ENCODE results near the gene SPRR2G.
"Not testable (repeated sequence)": the region's sequence is repeated elsewhere in the genome, so short reads cannot be mapped to it uniquely, and the experiment has no call there.

The SPRR2G gene

DNA sequence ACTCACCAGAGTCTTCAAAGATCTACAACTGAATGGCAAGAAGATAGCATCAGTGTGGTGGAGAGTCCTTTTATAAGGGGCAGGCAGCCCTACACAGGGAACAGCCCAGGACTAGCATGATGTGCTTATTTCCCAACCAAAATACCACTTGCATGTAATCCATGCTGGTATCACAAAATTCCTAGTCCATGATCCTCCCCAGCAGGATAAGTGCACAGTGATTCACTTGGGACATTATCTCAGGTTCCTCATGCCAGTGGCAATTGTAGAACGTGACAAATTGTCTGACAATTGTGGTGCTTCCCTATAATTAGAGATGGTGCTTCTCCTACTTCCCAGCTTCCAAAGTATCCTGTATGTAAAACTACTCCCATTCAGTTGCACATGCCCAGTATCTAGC, at the start of gene SPRR2G:
Gene SPRR2G (minus strand): TSS at position 45 of the 400 bp plus-strand sequence. CDS start 780 bp downstream, outside the sequence.
- DNase-seq = no peak

DNA sequence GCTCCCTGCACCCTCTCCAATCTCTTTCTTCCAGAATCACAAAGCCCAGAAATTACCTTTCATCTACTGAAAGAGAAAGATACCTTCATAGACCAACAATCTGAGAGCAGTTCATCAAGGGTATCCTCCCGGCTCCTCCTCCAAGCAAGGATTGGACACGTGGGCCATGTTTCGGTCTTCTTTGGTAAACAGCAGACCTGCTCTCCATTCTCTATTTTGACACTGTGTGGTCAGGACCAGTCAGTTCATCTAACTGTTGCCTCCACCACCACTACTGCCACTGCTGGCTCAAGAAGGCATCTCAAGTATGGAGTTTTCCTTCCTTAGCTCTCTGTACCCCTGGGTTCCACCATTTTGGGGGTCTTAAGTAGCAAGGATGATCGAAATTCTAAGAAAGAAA, 44.5 kb upstream of the SPRR2G start:
- DNase-seq = no peak

DNA sequence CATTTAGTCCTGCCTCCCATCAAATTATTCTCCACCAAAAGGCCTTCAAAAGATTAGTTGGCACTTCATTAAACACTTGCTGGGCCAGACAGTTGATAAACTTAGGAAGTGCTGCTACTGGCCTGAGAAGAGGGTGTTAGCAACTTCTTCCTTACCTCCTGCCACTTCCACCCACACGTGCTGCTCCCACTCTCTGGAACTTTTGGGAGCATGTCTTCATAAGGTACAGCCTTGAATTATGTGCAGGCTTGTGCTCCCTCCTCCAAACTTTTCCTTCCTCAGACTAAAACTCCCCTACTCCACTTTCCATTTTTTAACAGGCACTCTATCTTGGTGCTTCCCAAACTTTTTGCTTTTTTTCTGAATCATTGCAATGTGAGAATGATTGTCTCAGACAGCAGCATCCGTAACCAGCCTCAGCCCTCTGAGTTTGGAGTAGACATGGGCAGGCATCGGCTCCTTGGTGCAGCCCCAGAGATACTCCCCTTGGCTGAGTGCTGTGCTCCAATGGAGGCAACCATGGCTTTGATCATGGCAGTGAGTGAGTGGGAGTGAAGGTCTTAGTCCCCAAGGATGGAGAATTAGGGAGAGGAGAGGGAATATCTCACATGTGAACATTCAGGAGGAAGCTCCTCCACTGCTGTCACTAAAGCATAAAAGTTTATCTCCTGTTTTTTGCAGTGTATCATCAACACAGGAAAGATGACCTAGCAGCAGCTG, 43.8 kb upstream of the SPRR2G start:
- DNase-seq = no peak

DNA sequence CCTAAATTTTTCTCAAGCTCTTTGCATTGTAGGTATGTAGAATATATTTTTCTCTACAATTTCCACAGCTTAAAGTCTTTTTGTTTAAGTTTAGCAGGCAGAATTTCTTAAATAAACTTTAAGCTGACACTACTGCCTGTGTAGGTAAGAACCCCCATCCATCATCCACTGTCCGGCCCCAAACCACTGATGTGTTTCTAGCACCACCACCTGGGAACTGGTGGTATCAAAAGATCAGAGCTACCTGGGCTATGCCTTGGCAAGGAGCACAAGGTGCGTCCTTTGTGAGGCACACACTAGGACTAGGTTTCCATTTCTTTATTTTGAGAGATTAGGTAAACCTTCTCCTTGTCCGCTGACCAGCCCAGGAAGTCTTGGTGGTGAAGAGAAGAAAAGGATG, 42.0 kb upstream of the SPRR2G start:
- peak; percentile 2 for DNase-seq

DNA sequence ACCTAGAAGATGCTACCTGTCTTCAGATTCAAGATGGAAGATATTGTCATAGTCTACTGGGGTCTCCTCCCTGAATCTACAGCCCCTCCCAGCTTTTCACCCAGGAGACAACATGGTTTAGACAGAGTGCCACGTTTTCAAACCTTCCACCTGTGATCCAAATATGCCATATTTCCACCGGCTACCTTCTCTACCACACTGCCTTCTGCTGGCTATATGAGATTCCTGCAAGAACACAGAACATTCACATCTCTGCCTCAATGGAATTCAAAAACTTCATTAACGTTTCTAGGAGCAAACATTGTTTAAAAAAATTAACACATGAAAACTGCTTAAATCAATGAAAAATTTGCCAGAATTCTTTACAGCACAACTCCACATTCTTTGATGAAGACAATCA, 39.7 kb upstream of the SPRR2G start:
- DNase-seq = no peak

DNA sequence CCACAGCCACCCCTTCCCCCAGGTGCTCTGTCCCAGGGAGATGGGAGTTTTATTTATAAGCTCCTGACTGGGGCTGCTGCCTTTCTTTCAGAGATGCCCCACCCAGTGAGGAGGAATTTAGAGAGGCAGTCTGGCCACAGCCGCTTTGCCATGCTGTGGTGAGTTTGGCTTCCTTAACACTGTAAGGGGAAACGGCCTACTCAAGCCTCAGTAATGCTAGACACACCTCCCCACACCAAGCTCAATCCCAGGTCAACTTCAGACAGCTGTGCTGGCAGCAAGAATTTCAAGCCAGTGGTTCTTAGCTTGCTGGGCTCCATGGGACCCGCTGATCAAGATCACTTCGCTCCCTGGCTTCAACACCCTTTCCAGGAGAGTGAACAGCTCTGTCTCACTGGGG, 37.6 kb upstream of the SPRR2G start:
- not testable (repeated sequence) for DNase-seq

DNA sequence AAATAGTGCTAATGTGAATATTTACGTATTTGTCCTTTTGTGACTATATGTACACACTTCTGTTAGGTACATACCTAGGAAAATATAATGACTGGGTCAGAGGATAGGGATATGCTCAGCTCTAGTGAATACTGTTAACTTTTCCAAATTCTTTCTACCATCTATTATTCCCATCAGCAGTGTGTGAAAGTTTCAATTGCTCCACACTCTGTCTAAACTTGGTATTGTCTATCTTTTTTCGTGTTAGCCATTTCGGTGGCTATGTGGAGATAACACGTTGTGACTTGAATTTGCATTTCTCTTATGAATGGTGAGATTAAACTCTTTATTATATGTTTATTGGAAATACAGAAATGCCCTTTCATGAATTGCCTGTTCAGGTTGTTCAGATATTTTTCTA, 29.9 kb upstream of the SPRR2G start:
- DNase-seq = no peak

DNA sequence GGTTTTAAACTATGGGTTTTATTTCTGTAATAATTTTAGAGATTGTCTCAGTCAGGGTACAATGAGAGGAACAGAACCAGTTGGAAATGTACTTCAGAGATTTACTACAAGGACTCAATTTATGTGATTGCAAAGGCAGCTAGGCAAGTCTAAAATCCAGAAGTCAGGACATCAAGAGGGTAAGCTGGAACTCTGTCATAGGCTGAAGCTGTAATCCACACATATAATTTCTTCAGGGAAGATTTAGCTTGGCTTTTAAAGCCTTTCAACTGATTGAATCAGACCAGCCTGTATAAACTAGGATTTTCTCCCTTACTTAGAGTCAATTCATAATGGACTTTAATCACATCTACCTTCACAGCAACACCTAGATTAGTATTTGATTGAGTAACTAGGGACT, 28.2 kb upstream of the SPRR2G start:
- DNase-seq = no peak

DNA sequence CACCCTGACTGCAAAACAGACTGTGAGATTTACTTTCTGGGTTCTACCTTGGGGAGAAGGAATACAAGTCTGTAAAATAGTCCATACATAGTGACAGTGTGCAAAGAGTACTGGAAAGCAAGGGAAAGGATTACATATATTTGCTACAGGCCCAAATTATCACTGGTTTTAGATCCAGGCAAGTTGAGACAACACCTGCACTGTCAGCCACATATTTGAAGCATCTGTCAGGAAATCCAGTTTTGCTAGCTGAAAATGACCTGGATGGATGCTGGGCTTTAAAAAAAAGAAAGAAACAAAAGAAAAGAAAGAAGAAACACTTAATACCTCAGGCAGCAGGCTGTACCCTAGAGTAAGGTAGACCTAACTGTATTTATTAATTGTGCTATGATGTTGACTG, 23.9 kb upstream of the SPRR2G start:
- no peak for DNase-seq

DNA sequence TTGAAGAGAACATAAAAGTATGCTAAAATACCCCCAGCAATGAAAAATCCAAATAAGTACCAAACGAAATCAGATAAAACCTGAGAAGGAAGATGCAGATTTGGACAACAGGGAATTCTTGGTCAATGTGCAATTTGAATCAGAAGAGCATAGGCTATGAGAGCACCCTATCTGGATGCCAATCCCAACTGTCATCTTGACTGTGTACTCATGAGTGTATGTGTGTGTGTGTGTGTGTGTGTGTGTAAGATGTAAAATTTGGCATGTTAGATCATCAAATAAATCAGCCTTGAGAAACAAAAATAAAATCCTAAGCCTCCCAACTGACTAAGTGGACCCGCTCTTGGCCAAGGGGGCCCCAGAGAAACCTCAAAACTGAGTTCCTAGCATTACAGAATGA, 18.0 kb upstream of the SPRR2G start:
- DNase-seq = no peak

DNA sequence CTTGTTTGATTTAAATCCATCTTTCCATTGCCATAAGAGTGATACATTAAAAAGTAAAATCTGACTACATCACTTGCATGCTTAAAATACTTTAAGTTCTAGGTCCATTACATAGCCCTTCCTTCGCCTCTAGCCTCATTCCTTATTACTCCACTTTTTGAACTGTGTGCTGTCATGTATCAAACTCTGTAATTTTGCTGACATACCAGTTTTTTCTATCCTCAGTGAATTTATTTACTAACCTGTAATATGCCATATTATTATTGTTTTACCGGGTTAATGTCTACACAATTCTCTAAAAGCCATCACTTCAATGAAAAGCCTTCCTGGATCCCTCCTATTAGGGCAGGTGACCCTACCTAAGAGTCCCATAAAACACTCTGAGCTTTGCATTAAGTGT, 4.9 kb upstream of the SPRR2G start:
- no peak for DNase-seq

DNA sequence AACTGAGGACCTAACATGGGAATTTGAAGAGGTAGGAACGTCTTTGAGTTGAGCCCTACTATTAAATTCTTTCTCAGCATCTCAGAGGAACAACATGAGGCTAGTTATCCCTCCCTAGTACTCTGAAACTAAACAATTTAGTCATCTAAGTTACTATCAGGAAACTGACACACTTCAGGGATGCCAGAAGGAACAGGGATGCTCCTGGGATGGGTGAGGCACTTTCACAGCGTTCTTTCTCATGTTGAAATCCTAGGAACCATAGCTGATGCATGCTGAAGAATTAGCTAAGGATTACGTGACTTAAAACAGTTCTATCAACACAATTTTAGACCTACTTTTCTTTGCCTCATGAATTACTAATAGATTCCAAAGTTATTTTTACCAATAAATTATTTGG, 1.8 kb upstream of the SPRR2G start:
- no peak for DNase-seq

DNA sequence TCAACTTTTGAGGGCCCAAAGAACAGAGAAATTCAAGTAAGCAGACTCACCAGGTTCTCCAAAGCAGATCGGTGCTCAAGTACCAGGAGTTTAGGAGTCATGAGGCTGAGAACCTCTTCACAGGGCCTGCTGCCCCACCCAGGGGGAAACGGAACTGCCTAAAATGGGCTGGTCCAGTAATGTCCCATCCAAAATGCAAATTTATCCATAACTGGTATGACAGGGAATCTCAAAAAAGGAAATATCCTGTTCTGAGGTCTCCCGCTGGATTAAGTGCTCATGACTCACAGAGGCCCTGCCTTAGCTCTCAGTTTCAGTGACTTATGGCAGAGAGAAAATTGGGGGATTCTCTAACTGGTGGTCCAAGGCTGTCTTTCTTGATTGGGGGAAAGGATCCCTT, 9.3 kb downstream of the SPRR2G start:
- no peak for DNase-seq

DNA sequence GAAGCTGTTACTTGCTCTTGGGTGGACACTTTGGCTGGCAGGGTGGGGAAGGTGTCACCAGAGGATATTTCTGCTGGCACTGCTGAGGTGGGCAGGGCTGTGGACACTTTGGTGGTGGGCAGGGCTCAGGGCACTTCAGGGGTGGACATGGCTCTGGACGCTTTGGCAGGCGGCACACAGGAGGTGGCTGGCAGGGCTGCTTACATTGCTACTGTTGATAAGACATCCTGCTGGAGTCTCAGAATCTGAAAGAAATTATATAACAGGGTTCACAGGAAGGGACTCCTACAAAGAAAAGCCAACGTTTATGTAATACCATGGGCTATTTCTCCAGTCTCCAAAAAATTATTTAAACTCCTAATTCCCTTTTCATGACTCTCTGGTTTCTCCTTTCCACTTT, 10.2 kb downstream of the SPRR2G start:
- no peak for DNase-seq

DNA sequence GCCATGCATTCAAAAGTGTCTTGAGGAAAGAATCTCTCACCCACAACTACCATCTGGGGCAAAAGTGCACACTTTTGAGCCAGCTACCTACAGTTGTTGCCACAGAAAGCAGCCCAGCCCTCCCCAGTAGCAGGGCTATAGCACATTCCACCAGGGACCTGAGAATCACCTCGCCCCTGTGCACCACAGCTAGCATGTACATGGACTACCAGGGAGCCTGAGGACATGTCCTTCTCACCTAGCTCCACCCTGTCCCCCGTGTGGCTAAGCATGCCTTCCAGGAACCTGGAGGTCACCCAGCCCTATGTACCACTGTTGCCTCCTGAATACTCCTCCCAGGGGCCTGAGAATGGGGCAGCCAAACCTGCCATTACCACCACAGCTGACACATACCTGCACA, 16.9 kb downstream of the SPRR2G start:
- DNase-seq = no peak

DNA sequence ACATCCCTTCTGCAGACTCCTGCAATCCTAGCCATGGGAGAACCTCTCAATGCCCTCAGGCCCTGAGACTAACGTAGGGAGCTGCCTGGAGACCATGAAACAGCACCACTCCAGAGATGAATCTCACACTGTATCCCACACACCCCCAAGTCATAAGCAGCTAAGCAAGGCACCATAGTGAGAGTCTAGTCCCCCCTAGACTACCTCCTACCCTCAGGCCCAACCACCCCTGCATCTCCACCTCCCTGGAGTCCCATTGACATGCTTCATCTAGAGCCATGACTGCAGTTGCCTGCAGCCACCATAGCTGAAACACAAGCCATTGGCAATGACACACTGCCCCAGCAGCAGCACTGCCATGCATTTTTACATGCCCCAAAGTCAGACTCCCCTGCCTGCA, 17.4 kb downstream of the SPRR2G start:
- no peak for DNase-seq

DNA sequence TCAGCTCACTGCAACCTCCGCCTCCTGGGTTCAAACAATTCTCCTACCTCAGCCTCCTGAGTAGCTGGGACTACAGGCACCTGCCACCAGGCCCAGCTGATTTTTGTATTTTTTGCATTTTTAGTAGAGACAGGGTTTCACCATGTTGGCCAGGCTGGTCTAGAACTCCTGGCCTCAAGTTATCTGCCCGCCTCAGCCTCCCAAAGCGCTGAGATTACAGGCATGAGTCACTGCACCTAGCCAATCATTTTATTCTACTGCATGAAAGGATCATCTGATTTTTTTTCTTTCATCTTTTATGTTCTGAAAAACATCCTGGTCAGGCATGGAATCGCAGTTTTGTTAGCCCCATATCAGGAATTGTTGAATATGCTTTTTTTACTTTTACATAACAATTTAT, 22.0 kb downstream of the SPRR2G start:
- not testable (repeated sequence) for DNase-seq

DNA sequence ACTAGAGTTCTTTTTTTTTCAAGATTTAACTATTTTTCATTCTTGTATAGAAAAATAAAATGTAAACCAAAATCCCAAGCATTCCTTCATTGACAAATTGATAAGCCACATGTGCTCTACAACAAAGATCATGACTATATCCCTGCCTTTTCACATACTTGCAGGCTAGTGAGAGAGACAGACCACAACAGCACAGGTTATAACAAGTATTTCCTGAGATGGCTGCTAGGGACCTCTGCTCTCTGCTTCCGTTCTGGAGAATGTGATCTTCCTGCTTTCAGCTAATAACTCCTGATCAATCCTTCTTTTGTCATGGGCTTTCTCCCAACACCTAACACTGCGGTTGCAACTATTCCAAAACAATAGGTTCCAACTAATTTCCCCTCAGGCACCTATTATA, 23.4 kb downstream of the SPRR2G start:
- no peak for DNase-seq

DNA sequence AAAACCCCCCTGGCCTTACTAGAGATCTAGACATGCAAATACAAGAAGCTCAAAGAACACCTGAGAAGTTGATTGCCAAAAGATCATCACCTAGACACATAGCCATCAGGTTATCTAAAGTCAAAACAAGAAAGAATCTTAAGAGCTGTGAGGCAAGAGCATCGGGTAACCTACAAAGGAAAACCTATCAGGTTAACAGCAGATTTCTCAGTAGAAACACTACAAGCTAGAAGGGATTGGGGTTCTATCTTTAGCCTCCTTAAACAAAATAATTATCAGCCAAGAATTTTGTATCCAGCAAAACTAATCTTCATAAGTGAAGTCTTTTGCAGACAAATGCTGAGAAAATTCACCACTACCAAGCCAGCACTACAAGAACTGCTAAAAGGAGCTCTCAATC, 25.2 kb downstream of the SPRR2G start:
- no peak for DNase-seq

DNA sequence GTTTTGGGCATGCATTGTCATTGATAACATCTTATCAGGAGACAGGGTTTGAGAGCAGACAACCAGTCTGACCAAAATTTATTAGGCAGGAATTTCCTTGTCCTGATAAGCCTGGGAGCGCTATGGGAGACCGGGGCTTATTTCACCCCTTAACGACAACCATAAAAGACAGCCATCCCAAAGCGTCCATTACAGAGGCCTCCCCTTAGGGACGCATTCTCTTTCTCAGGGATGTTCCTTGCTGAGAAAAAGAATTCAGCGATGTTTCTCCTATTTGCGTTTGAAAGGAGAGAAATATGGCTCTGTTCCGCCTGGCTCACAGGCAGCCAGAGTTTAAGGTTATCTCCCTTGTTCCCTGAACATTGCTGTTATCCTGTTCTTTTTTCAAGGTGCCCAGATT, 26.9 kb downstream of the SPRR2G start:
- DNase-seq = not testable (repeated sequence)

DNA sequence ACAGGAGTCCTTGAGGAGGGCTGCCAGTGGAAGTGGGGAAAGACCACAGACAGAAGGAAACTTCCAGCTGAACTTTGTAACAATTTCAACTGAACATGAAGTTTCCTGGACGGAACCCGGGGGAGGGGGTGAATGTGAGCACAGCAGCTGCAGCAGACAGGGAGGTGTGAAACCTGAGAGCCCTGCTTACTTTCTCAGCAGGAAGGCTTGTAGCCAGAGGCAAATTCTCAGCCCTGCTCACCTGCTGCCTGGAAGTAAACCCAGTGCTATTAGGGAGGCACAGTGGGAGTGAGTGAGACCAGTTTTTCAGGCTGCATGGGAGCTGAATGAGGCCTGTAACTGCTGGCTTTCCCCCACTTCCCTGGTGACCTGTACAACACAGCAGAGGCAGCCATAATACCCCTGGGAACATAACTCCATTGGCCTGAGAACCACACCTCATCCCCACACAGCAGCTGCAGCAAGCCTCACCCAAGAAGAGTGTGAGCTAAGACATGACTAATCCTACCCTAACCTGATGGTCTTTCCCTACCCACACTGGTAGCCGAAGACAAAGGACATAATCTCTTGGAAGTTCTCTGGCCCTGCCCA, 27.8 kb downstream of the SPRR2G start:
- DNase-seq = peak; percentile 75

DNA sequence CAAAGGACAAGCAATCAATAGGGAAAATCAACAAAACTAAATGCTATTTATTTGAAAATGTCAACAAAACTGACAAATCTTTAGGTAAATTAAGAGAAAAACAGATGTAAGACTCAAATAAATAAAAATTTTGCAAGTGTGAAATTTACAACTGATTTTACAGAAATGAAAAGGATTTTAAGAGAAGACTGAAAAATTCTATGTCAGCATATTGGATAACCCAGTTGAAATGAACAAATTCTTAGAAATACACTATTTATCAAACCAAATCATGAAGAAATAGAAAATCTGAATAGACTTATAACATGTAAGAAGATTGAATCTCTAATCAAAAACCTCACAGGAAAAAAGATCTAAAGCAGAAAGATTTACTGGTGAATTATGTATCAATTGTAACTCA, 29.7 kb downstream of the SPRR2G start:
- no peak for DNase-seq

DNA sequence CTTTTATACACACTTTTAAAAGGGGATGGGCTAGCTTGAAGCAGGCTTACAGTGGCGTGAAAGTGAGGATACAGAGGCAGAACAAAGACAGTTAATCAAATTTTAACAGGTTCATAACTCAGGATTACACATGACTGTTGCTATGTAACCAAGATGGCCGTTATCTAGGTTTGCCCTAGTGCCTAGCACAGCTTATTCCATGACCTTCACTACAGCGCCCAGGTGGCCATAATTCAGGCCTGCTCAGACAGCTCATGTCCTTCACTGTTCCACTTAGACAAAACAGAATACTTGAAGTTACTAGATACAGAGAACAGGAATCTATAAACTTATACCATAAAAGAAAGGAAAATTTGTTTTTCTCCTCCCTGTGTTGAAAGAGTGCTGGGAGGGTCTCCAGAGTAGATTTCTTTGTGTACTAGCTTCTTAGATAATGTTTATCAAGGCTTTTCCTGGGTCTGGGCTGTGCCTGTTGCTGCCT, 31.2 kb downstream of the SPRR2G start:
- no peak for DNase-seq

DNA sequence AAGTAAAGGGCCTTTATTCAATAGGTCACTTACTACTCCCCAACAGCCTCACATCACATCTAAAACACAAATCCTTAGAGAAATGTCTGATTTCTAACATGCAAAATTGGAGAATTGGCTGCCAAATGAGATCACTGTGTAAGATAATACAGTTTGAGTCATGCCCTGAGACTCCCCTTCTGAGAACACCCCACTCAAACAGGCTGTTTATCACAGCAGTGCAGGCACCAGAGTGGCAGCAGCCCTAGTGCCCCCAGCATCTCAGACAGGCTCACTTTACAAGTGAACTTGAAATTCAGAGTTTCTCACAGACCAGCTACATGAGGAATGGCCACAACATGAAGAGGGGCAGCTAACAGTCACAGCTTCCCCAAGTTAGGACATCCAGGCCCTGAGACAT, 35.4 kb downstream of the SPRR2G start:
- not testable (repeated sequence) for DNase-seq

DNA sequence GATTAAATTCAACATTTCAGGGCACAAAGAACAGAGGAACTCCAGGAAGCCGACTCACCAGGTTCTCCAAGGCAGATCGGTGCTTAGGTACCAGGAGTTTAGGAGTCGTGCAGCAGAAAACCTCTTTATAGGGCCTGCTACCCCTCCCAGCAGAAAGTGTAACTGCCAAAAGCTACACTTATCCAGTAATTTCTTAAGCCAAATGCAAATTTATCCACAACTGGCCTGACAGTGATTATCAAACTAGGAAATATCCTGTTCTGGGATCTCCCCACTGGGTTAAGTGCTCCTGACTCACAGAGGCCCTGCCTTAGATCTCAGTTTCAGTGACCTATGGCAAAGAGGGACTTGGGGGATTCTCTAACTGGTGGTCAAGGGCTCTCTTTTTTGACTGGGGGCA, 37.3 kb downstream of the SPRR2G start, which contains the start of gene SPRR2F:
Gene SPRR2F (minus strand): TSS at position 101 of the 400 bp plus-strand sequence. CDS start 783 bp downstream, outside the sequence.
- no peak for DNase-seq

All from NCI-H774 (cell line).